Epithelial cell of prostate (primary cell): ENCODE results near the gene RIF1.
"Not testable (repeated sequence)": the region's sequence is repeated elsewhere in the genome, so short reads cannot be mapped to it uniquely, and the experiment has no call there.

ENCODE experiments used
- DNase-seq: peaks from one replicate; pipeline ENCODE4 v3.0.0-alpha.2; 2011; ENCODE audit warnings: low read depth, low spot score
- H3K27ac ChIP-seq: fragments of 450-650 bp; 2 replicates; pipeline ENCODE4 v1.5.1; 2017; ENCODE audit warnings: mild to moderate bottlenecking

Gene RIF1

DNA sequence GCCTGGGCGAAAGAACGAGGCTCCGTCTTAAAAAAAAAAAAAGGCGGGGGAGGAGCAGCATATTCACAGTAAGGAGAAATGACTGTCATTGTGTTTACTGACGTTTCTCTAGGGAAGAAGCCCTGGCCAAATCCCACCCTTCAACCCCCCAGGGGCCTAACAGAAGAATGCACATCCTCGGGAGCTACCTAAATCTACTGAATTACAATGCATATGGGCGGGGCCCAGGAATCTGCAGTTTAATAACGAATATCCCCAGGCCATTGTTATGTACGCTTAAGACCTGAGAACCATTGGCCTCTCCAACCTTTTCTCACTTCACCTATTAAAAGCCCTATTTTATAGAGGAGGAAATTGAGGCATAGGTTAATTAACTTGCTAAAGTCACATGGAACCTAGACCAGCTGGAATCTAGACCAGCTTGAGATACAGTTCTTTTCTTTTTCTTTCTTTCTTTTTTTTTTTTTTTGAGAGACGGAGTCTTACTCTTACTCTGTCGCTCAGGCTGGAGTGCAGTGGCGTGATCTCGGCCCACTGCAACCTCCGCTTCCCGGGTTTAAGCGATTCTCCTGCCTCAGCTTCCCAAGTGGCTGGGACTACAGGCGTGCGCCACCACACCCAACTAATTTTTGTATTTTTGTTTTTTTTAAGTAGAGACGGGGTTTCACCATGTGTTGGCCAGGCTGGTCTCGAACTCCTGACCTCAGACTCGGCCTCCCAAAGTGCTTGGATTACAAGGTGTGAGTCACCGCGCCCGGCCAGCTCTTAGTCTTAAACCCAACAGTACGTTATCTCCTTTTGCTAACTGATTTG is 708 bp upstream of the RIF1 start:
- DNase-seq, result no peak

GRCh38 chr2:151410485-151410834 is 758 bp downstream of the RIF1 start:
- H3K27ac ChIP-seq, result peak overlapping the region; percentile 79
- no peak for DNase-seq

More for the DNA sequence above, 708 bp upstream of the RIF1 start:
- peak overlapping the region; percentile 79 for H3K27ac ChIP-seq

- DNase-seq, result no peak
- no peak overlapping the region for H3K27ac ChIP-seq
These were observed 7.9 kb downstream of the RIF1 start for GRCh38 chr2:151417650-151418049.

DNA sequence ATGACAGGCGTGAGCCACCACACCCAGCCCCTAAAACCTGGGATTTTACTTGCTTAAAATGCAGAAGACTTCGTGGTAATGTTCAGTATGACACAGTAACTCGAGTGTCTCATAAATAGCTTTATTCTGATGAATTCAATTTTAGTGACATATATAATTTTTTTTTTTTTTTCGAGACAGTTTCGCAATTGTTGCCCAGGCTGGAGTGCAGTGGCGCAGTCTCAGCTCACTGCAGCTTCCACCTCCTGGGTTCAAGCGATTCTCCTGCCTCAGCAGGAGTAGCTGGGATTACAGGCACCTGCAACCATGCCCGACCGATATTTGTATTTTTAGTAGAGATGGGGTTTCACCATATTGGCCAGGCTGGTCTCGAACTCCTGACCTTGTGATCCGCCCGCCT is 12.0 kb downstream of the RIF1 start:
- H3K27ac ChIP-seq, DNase-seq: not testable (repeated sequence)

GRCh38 chr2:151422917-151423439 is 13.3 kb downstream of the RIF1 start:
- H3K27ac ChIP-seq, result no peak overlapping the region

DNA sequence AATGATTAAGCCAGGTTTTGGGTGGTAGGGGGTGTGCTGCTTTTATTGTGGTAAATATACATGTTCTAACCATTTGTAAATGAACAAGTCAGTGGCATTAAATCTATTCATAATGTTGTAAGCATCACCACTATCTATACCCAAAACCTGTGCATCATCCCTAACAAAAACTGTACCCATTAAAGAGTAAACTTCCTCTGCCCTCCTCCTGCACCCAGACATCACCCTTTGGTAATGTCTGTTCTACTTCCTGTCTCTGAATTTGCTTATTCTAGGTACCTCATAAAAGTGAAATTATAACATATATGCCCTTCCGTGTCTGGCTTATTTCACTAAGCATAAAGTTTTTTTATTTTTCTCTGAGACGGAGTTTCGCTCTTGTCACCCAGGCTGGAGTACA is 14.1 kb downstream of the RIF1 start:
- no peak for DNase-seq
- no peak overlapping the region for H3K27ac ChIP-seq

More at GRCh38 chr2:151422917-151423439, 13.3 kb downstream of the RIF1 start:
- no peak for DNase-seq

DNA sequence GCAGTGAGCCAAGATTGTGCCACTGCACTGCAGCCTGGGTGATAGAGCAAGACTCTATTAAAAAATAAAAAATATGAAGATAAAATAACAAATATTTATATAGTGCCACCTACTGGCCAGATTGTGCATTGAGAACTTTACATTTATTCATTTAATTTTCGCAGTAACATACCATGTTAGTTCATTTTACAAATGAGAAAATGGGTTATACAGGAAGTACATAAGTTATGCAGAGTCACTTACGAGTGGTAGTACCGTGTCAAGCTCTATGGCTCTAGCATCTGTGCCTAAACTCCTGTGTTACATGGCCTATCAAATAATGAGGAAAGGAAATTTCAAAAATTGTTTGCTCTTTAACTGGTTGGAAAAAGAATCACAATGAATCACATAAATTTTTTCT is 27.9 kb downstream of the RIF1 start:
- DNase-seq, result no peak
- H3K27ac ChIP-seq, result no peak overlapping the region

- no peak overlapping the region for H3K27ac ChIP-seq
- no peak for DNase-seq
These were observed 28.8 kb downstream of the RIF1 start for GRCh38 chr2:151438506-151438905.

- H3K27ac ChIP-seq, result no peak overlapping the region
- DNase-seq, result no peak
These were observed 29.4 kb downstream of the RIF1 start for GRCh38 chr2:151439127-151439526.

GRCh38 chr2:151459358-151459757 is 49.7 kb downstream of the RIF1 start:
- no peak for DNase-seq
- H3K27ac ChIP-seq, result no peak overlapping the region

- H3K27ac ChIP-seq, result no peak overlapping the region
- DNase-seq, result no peak
These were observed 56.1 kb downstream of the RIF1 start for GRCh38 chr2:151465771-151466170.

DNA sequence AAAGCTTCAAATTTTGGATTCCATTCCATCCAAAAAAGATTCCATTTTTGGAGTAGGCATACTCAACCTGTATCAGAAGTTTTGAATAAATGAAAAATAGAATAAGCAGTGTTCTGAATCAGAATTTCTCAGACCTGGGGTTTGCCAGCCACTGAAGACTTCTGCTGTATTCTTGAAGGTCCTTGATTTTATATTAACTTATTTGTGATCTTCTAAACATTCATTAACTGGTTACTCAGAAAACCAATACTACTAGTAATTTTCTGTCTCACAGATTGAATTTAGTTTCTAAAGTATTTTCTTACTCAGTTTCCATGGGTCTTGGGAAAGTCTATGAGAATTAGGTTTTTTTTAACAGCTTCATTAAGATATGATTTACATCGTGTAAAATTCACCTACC is 60.9 kb downstream of the RIF1 start:
- DNase-seq, result no peak
- H3K27ac ChIP-seq, result no peak overlapping the region

DNA sequence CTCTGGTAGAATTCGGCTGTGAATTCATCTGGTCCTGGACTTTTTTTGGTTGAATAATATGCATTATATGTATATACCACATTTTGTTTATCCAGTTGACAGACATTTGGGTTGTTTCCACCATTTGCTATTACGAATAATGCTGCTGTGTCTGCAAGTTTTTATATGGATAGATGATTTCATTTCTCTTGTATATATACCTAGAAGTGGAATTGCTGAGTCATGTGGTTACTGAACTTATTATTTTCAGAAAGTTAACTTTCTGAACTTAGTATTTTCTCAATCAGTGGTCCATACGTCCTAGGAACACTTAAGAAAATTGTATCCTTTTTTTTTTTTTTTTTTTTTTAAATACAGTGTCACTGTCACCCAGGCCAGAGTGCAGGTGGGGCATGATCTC is 63.3 kb downstream of the RIF1 start:
- H3K27ac ChIP-seq, result no peak overlapping the region
- no peak for DNase-seq

GRCh38 chr2:151475071-151475470 is 65.4 kb downstream of the RIF1 start:
- H3K27ac ChIP-seq, result no peak overlapping the region
- no peak for DNase-seq

GRCh38 chr2:151476287-151476686 is 66.6 kb downstream of the RIF1 start:
- no peak for DNase-seq

DNA sequence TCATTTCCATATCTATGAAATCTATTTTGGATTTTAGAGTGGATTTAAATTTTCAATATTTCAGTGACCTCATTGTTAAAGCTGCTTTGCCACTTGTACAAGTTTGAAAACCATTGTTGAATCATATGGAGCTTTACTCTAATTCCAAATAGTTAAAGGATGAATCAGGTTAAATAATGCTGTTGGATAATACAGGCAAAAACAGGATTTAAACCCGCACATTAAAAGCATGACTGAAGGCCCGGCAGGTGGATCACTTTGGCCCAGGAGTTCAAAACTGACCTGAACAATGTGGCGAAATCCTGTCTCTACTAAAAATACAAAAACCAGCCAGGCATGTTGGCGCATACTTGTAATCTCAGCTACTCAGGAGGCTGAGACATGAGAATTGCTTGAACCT is 68.3 kb downstream of the RIF1 start:
- no peak overlapping the region for H3K27ac ChIP-seq
- DNase-seq, result peak; percentile 3

More at GRCh38 chr2:151476287-151476686, 66.6 kb downstream of the RIF1 start:
- H3K27ac ChIP-seq, result no peak overlapping the region

DNA sequence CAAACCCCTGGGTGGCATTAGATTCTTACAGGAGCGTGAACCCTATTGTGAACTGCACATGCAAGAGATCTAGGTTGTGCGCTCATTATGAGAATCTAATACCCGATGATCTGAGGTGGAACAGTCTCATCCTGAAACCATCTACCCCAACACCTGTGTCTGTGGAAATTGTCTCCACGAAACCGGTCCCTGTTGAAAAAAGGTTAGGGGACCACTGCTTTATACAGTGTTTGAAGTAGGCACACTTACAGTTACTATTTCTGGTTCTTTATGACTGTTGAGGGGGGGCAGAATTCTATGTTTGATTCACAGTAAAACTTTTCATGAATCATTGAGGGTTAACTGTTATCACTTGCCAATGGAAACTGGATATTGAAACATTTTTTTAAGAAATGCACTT is 72.0 kb downstream of the RIF1 start:
- H3K27ac ChIP-seq, result no peak overlapping the region
- no peak for DNase-seq

- DNase-seq, result no peak
- no peak overlapping the region for H3K27ac ChIP-seq
These were observed 72.5 kb downstream of the RIF1 start for GRCh38 chr2:151482171-151482725.

- no peak overlapping the region for H3K27ac ChIP-seq
These were observed 73.8 kb downstream of the RIF1 start for GRCh38 chr2:151483546-151483945.

DNA sequence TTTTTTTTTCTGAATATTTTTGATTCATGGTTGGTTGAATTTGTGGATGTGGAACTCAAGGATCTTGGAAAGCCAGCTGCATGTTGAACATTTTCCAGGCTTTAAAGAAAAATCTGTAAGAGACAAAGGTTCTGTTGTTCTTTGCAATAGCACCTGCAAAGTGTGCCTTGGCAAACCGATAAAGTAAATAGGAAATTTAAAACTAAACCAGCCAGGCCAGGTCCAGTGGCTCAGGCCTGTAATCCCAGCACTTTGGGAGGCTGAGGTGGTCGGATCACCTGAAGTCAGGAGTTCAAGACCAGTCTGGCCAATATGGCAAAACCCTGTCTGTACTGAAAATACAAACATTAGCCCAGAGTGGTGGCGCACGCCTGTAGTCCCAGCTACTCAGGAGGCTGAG is 74.4 kb downstream of the RIF1 start:
- H3K27ac ChIP-seq, result no peak overlapping the region
- DNase-seq, result no peak

More at GRCh38 chr2:151483546-151483945, 73.8 kb downstream of the RIF1 start:
- DNase-seq, result no peak

GRCh38 chr2:151486053-151486452 is 76.4 kb downstream of the RIF1 start:
- no peak for DNase-seq
- no peak overlapping the region for H3K27ac ChIP-seq

DNA sequence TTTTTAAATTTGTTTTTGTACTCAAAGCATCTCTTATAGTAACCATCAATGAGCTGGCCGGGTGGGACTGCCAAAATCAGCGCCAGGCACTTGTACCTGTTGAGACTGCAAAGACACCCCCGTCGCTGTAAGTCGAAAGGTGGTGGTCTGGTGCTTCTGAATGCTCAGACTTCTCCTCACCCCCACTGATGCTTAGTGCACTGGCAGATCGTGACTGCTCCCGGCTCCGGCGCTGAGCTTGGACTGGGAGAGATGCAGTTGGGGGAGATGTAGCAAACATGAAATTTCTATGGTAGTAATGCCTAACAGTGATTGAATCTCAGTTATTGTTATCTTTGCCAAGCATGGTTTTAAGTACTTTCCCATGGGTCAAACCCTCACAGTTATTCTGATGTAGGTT is 80.6 kb downstream of the RIF1 start:
- no peak for DNase-seq
- H3K27ac ChIP-seq, result no peak overlapping the region
